GF-D8 (cell line): Measurements from ENCODE around the gene PGA3.
"Not testable (repeated sequence)": the region's sequence is repeated elsewhere in the genome, so short reads cannot be mapped to it uniquely, and the experiment has no call there.

Experiments
- DNase-seq: peaks from one replicate; lab custom pipeline; 2025; lab: John Stamatoyannopoulos, UW

The PGA3 gene

GRCh38 chr11:61171907-61172306 lies 31.4 kb upstream of the PGA3 start:
- peak; percentile 20 for DNase-seq

GRCh38 chr11:61172356-61172755 lies 31.0 kb upstream of the PGA3 start:
- DNase-seq: no peak

DNA sequence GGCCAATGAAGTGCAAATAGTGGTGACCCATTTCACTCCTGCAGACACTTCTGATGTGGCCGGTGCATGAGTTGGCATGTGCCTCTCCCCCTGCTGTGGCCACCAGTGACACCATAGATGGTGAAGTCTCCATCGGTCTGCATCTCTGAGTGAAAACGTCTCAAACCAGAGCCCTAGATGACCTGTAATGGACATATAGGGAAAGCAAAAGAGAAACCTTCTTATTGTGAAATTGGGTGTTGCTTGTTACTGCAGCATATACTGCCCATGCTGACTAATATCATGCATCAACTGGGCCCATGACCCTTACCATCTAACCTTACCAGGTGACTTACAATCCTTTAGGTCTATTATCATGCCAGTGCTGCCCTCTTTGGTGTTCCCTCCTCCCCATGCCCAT lies 30.4 kb upstream of the PGA3 start:
- no peak for DNase-seq

DNA sequence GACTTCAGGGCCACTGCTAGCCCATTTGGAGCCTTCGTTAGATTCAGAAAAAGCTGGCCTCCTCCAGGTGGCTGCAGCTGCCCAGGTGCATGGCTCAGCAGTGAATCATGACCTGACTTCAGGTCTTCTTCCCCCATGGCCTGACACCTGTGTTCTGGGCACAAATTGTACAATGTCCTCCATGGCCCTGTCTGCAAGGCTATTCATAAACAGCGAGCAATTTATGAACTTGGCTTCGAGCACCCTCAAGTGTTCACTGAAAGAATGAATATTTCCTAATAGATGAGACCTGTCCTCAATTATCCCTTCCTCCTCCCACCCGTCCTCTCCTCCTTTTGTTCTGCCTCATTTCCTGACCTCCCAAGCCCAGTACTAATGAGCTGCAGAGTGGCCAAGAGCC lies 29.9 kb upstream of the PGA3 start:
- DNase-seq: no peak

- no peak for DNase-seq
These were observed 29.0 kb upstream of the PGA3 start for GRCh38 chr11:61174273-61174672.

DNA sequence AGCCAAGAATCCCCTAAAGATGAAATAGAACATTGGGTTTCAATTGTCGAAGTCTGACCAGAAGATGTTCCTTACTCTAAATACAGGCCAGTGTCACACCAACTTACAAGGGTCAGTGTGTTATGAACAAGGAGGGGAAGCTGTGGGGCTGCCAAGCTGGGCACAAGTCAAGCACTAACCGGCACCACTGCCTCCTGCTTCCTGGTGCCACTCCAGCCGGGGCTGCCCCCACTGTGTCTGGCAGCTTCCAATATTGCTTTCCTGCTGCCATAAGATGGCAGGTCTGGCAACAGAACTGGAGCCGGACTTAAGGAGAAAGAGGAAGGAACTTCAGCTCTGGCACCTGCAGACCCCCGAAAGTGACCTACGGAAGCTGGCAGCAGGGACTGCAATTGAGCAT lies 28.4 kb upstream of the PGA3 start:
- no peak for DNase-seq

DNA sequence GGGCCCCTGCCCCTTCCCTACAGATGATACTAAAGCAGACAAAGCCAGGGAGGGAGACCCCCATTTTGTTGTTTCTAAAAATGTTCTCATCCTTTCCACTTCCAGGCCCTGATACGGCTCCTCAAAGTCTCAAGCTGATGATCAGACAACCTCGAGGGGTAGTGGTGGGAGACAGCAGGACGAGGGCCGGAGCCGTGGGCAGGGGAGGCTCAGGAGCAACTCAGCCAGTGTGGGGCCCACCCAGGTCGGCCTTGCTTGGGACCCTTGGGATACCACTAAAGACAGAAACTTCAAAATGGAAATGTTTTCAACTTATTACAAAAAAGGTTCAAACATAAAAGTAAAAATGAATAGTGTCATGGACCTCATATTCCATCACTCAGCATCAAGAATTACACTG lies 26.9 kb upstream of the PGA3 start:
- DNase-seq: no peak

GRCh38 chr11:61180205-61180604 lies 23.1 kb upstream of the PGA3 start:
- DNase-seq: not testable (repeated sequence)

DNA sequence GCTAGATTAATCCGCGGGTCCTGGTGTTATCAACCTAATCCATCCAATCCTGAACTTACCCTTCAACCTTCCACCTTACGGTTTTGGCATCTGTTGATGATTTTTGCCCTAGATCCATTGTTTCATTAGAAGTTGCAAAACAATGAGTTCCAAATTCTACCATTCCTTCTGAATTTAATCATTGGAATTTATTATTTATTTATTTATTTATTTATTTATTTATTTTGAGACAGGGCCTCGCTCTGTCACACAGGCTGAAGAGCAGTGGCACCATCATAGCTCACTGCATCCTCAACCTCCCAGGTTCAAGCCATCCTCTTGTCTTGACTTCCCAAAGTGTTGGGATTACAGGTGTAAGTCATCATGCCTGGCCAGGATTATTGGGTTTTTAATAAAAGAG lies 21.8 kb upstream of the PGA3 start:
- no peak for DNase-seq

DNA sequence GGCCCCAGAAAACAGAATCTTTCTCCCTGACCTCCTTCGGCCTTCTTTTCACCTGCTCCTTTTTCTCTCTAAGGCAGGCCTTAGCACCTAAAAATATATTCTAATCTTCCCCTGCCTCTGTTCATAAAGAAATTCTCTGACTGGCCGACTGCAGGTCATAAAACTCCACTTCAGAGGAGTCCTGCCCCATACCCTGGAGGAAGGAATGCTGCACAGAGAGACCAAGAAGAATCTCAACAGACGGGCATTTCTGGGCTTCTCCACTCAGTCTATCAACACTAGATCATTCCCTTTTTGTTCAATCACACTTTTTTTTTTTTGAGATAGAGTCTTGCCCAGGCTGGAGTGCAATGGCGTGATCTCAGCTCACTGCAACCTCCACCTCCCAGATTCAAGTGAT lies 19.7 kb upstream of the PGA3 start:
- DNase-seq: no peak

- no peak for DNase-seq
These were observed 16.8 kb upstream of the PGA3 start for GRCh38 chr11:61186504-61186903.

- peak; percentile 34 for DNase-seq
These were observed 15.7 kb upstream of the PGA3 start for GRCh38 chr11:61187505-61188130.

- no peak for DNase-seq
These were observed 13.4 kb upstream of the PGA3 start for GRCh38 chr11:61189933-61190332.

GRCh38 chr11:61193596-61193995 lies 9.7 kb upstream of the PGA3 start:
- no peak for DNase-seq

DNA sequence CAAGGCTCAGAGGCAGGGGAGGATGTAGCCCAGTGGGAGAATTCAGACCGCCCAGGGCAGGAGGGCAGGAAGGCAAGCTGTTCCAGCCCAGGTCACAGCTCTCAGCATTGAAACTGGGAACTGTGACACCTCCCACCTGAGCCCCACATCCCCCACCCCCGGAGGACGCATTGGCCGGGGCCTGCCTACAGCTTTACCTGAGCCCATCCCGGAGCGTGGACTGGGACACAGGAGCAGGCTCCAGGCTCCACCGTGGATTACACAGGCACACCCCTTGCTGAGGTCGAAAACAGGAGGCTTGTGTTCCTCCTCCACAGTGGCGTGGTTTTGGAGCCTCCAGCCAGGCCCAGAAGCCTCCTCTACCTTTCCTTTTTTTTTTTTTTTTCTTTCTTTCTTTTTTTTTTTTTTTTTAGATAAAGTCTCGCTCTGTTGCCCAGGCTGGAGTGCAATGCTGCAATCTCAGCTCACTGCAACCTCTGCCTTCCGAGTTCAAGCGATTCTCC lies 9.1 kb upstream of the PGA3 start:
- DNase-seq: no peak

DNA sequence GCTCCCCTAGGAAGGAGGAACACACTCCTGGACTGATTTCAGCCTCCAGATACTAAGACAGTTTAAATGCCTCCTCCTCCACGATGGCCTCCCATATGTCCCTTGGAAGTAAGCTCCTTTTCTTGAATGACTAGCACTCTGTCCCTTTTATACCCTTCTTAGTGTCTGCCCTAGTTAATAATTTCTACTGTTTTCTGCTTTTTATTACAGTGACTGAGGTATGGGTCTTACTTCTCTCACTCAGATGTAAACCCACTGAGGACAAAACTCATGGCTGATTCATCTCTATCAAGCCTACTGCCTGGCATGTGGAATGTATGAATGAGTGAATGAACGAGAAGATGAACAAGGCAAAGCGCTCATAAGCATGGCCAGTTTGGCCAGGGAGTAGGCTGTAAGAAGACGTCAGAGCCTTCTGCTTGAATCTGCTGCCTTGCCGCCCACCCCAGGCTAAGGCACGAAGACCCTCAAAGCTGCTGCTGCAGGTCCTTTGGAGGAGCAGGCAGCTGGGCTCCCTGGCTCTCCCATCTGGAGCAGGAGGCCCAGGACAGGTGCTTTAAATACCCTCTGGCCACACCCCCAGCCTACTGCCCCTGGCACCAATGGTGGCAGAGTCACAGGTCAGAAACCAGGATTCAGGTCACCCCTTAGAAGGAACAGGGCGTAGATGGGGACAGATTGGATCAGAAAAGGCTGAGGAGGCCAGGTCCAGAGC lies 8.2 kb upstream of the PGA3 start:
- no peak for DNase-seq

DNA sequence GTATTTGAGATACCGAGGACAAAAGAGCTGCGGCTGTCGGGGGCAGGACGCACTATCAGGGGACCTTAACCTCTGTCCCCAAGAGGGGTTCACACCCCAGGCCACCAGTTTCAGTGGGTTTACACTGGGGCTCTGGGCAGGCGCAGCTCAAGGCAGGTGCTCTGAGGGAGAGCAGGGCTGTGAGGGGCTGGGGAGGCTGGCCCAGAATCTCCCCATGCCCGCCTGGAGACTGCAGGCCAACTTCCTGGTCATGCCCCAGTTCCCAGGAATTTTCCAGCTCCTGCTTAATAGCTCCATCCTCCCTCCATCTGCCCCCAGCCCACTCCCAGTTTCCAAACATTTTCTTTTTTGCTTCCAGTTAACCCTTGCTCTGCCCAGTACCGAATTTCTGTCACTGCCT lies 7.6 kb upstream of the PGA3 start:
- DNase-seq: no peak

DNA sequence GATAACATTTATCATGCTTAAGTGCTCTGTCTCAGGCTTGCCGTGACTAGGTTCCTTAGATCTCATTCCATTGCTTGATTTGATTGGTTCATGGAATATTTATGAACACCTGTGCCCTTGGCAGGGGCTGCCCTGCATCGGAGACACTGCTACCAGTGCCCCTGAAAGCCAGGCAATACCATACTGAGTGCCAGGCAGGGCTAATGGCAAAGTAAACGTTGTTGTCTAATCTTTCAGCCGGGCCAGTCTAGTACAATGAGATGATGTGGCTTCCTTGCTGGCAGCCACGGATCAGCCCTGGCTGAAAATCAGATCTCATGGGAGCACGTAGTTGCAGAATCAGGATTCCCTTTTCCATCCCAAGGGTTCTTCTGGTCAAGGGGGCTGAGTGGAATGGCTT lies 5.0 kb upstream of the PGA3 start:
- no peak for DNase-seq

- no peak for DNase-seq
These were observed 4.3 kb upstream of the PGA3 start for GRCh38 chr11:61198948-61199523.

DNA sequence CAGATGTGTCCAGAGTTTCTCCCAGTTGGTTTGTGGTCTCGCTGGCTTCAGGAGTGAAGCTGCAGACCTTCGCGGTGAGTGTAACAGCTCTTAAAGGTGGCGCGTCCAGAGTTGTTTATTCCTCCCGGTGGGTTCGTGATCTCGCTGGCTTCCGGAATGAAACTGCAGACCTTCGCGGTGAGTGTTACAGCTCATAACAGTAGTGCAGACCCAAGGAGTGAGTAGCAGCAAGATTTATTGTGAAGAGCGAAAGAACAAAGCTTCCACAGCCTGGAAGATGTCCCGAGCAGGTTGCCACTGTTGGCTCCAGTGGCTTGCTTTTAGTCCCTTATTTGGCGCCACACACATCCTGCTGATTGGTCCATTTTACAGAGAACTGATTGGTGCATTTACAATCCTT lies 1.8 kb upstream of the PGA3 start:
- no peak for DNase-seq

GRCh38 chr11:61203873-61204272 lies 558 bp downstream of the PGA3 start:
- DNase-seq: not testable (repeated sequence)

DNA sequence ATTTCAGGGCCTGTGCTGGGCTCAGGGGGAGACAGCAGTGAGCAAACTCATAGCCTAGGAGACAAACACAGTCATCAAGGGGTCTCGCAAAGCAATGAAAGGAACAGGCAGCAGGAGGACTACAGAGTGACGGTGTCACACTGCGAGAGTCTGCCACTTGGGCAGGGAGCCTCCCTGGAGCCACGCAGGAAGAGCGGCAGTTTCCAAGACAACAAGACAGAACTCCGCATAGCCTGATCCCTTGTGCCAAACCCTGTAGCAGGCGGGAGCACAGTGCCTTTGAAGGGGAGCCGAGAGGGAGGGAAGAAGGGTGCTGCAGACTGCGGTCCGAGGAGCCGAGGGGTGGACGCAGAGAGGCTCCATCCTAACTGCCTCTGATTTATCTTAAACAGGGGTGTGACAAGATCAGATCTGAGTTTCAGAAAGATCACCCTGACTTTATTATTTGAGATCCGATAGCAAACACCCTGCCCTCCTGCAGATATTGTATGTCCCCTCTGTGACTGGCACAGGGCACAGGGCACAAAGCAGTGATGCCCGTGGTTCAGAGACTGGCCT lies 1.3 kb downstream of the PGA3 start:
- not testable (repeated sequence) for DNase-seq

DNA sequence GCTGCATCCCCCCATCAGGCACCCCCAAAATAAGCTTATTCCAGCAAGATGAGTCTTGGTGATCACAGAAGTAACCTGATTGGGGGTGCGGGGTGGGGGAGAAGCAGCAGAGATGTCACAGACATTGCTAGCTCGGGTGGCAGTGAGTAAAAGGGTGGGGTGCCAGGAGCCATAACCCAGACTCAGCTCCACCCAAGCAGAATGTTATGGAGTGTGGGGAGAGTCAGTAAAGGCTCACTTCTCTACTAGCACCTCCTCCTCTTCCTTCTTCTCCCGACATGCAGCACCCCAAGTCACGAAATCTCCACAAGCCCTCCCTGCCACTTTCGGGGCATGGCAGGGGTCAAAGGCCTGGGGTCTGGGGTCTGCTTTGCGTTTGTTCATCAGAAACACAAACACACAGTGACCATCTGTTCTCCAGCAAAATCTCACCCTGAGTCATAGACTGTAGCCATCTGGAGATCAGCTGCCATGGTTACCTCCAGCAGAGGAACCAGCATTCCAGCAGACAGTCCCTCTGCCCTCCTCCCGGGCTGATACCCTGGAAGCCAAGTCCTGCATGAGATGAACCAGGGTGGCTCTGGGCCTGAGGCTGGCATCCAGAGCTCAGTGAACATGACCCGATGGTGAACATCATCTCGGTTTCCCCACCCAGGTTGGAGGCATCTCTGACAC lies 4.5 kb downstream of the PGA3 start:
- DNase-seq: not testable (repeated sequence)
